NCI-H460 (cell line): ENCODE measurements around the gene SLC38A8. TPM values are rescaled to one million over a fixed set of nuclear protein-coding genes. Genes with fewer than 3 reads are reported as not detected.

ENCODE experiments used
- DNase-seq: peaks from one replicate; pipeline ENCODE4 v3.0.0-alpha.2; 2016; ENCODE audit warnings: low read depth; ENCODE audit errors: extremely low read depth
- total RNA-seq: library from RNA; depleted of rRNA; stranded (reverse); fragments of >200 nt; shearing (Covaris generic); gene quantifications from 2 replicates; pipeline ENCODE4 v1.2.3, GENCODE V29; 2014

Gene SLC38A8
- total RNA-seq, 1 experiment from 2014 or later = not detected

- no peak for DNase-seq
Observed at GRCh38 chr16:84069540-84069939, 26.9 kb upstream of the SLC38A8 start.

- DNase-seq = no peak
Observed at GRCh38 chr16:84068783-84069462, 26.3 kb upstream of the SLC38A8 start.

- no peak for DNase-seq
Observed at GRCh38 chr16:84068041-84068440, 25.4 kb upstream of the SLC38A8 start.

GRCh38 chr16:84067640-84068039 lies 25.0 kb upstream of the SLC38A8 start:
- DNase-seq = no peak

GRCh38 chr16:84065536-84066132 lies 23.0 kb upstream of the SLC38A8 start:
- DNase-seq = peak; percentile 45

GRCh38 chr16:84063980-84064379 lies 21.4 kb upstream of the SLC38A8 start:
- DNase-seq = no peak

GRCh38 chr16:84062734-84063640 lies 20.4 kb upstream of the SLC38A8 start:
- peak; percentile 51 for DNase-seq

- DNase-seq = no peak
Observed at GRCh38 chr16:84061236-84061819, 18.7 kb upstream of the SLC38A8 start.

GRCh38 chr16:84059946-84060901 lies 17.6 kb upstream of the SLC38A8 start:
- DNase-seq = no peak

- DNase-seq = no peak
Observed at GRCh38 chr16:84059111-84059510, 16.5 kb upstream of the SLC38A8 start.

- no peak for DNase-seq
Observed at GRCh38 chr16:84058664-84059063, 16.1 kb upstream of the SLC38A8 start.

- no peak for DNase-seq
Observed at GRCh38 chr16:84058211-84058610, 15.6 kb upstream of the SLC38A8 start.

- DNase-seq = no peak
Observed at GRCh38 chr16:84056933-84057332, 14.3 kb upstream of the SLC38A8 start.

GRCh38 chr16:84055801-84056634 lies 13.4 kb upstream of the SLC38A8 start:
- no peak for DNase-seq

GRCh38 chr16:84055366-84055765 lies 12.8 kb upstream of the SLC38A8 start:
- DNase-seq = no peak

- DNase-seq = no peak
Observed at GRCh38 chr16:84054916-84055315, 12.3 kb upstream of the SLC38A8 start.

- no peak for DNase-seq
Observed at GRCh38 chr16:84054271-84054670, 11.7 kb upstream of the SLC38A8 start.

GRCh38 chr16:84053237-84053636 lies 10.6 kb upstream of the SLC38A8 start:
- DNase-seq = no peak

- DNase-seq = no peak
Observed at GRCh38 chr16:84052071-84052622, 9.6 kb upstream of the SLC38A8 start.
